Omental fat pad (tissue), 4 donors: ENCODE data around the gene NT5C2. TPM values are rescaled to one million over a fixed set of nuclear protein-coding genes. Genes with fewer than 3 reads are reported as not detected.

Experiments
- ATAC-seq: fragments of 150-250 bp; one replicate; pipeline ENCODE4 v1.9.1; 2016; ENCODE audit warnings: mild to moderate bottlenecking, moderate library complexity; ENCODE audit not compliant: low FRiP score
- DNase-seq: peaks from one replicate; pipeline ENCODE4 v3.0.0-alpha.2; 2019; ENCODE audit warnings: low spot score
- total RNA-seq, 4 donors: library from RNA; depleted of rRNA; stranded (reverse); fragments of >200 nt; gene quantifications; one replicate each; pipeline ENCODE4 v1.1.0, GENCODE V29; 2016
- TF ChIP-seq, protein P1 (sequence below), 3 donors: fragments of 450-650 bp; IDR thresholded peaks; one replicate each; pipeline ENCODE4 v1.5.1; 2016 to 2017; ENCODE audit warnings: antibody characterized with exemption in 3 of 3, mild to moderate bottlenecking in 3 of 3, moderate library complexity in 2 of 3

NT5C2 gene
- total RNA-seq, 4 donors from 2014 or later, result 46.9 to 94.6 (median 62.8) TPM

DNA sequence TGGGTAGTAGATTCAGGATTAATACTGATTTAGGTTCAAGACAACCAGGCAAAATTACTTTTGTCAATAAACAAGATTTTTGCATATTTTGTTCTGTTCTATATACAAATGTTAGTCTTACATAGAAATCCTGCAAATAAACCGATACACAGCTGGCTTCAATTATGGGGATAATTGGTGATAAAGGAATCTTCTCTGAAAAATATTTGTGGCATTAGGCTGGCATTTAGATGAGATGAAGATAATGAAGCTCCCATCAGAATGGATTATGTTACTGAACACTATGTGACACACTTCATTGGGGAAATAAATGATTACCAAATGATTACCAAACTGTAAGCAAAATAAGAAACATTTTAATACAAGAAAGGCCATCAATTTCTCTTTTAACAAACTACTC, 65.8 kb downstream of the NT5C2 start:
- TF ChIP-seq, protein P1, sequence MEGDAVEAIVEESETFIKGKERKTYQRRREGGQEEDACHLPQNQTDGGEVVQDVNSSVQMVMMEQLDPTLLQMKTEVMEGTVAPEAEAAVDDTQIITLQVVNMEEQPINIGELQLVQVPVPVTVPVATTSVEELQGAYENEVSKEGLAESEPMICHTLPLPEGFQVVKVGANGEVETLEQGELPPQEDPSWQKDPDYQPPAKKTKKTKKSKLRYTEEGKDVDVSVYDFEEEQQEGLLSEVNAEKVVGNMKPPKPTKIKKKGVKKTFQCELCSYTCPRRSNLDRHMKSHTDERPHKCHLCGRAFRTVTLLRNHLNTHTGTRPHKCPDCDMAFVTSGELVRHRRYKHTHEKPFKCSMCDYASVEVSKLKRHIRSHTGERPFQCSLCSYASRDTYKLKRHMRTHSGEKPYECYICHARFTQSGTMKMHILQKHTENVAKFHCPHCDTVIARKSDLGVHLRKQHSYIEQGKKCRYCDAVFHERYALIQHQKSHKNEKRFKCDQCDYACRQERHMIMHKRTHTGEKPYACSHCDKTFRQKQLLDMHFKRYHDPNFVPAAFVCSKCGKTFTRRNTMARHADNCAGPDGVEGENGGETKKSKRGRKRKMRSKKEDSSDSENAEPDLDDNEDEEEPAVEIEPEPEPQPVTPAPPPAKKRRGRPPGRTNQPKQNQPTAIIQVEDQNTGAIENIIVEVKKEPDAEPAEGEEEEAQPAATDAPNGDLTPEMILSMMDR (IDR thresholded peaks at IDR 0.05), result no peak
- ATAC-seq, result no peak
- no peak for DNase-seq

DNA sequence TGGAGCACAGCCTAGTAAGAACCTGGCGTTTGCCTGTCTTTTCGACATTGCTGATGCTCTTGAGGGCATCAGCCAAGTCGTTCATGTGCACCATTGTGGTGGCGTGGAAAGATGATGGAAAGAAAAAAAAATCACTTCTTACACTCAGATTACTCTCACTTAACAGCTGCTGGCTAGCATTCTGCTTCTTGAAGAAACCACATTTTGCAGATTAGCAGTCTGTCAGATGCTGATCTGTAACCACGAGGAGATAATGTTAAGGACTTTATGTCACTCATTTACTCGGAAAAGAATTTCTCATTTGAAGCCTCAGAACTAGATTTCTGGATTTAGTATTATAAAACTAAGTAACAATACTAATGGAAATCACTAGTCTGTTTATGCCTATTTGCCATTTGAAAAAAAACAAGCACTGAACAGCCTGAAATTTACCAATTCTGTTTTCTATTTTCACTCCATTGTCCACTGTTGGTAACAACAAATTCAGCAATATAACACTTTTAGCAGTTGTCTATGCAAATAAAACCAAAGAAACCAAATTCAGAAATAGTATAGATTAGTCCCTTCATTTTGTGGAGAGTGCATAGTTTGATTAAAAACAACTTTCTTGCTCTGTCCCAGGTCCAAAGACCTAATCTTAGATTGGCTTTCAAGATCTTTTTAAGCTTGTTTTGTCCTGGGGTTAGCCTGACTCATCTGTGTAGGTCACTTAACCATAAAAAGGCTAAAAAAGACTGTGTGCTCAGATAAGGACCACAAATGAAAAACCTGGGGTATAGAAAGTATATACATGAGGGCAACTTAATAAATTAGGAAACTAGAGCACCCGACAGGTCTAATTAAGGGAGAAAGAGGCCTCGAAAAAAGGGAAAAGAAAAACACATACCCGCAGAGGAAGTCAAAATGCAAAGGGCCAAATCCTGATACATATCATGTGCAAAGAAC, 67.5 kb downstream of the NT5C2 start:
- TF ChIP-seq, protein P1 (IDR thresholded peaks at IDR 0.05), result no peak
- no peak for DNase-seq
- ATAC-seq, result no peak

DNA sequence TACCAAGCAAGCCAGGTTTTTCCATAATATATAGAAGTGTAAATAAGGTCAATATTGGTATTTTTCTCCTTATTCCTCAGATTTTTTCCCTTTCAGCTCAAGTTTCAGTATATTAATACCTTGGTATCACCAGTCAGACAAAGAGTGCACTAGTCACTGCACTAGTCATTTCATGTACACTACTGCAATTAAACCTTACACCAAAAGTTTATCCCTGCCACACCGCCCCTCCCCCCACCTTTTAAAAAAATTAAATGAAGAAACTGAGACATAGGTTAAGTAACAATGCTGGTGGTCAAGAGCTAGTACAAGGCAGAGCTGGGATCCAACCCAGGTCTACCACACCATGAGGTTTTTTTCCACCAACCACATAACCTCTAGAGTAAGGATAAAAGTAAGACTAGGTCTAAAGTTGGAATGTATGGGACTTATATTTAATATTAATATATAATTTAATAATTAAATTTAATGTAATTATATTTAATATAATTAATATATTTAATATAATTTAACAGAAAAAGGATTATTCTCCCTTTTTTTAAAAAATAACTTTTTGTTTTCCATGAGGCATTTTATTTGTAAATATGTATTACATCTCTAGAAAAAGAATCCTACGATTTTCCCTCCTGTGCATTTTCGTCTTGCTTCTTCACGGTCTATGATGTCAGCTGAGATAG, 68.5 kb downstream of the NT5C2 start:
- no peak for ATAC-seq
- TF ChIP-seq, protein P1 (IDR thresholded peaks at IDR 0.05), result no peak

DNA sequence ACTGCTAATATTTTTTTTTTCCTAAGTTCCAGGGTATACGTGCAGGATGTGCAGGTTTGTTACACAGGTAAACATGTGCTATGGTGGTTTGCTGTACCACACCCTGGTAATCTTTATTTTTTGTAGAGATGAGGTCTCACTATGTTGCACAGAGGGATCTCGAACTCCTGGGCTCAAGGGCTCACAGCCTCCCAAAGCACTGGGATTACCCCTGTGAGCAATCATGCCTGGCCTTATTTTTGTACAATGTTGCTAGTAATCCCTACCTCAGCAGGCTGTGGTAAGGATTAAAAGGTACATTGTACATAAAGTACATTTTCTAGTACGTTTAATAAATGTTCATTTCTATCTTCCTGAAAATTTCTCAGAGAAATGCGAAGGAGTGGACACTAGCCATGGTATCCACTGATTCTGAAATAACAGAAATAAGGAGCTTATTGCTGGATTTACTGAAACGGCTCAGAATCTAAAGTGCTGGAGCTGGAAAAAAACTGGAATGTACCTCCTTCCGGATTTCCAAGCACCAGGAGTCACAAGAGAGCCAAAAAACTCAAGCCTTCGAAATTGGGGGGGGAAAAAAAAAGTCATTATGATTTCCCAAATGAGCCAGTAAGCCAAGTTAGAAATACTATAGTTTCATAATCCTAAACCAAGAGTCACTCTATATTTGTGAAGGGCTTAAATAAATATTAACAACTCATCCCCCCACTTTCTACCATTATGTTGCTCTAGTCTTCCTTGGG, 69.6 kb downstream of the NT5C2 start:
- DNase-seq (no peak), ATAC-seq (no peak)
- TF ChIP-seq, protein P1 (IDR thresholded peaks at IDR 0.05), result no peak

More for the DNA sequence above, 68.5 kb downstream of the NT5C2 start:
- DNase-seq, result no peak

DNA sequence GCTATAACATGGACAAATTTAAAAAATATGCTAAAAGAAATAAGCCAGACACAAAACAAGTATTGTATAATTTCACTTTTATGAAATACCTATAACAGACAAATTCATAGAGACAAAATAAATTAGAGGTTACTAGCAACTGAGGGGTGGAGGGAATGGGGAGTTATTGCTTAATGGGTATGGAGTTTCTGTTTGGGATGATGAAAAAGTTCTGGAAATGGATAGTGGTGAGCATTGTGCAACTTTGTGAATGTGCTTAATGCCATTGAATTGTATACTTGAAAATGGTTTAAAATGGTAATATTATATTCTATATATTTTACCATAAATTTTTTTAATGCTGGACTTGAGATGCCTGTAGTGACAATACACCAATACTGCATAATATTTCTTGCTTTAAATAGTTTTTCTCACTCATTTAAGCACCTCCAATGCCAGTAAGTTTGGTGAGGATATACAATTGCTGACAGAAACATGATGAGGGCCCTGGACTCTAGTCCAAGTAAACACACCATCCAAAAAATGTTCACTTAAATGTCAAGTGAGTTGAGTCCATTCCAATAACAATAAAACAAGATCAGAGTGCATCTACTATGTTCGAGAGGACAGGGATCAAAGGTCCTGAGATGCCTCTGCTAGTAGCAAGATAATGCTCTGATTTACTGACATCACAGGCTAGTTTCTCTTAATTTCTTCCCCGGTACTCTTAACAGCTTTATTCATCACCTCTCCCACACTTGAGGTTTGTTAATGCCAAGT, 71.9 kb downstream of the NT5C2 start:
- DNase-seq, result no peak
- peak; percentile 60 for ATAC-seq
- TF ChIP-seq, protein P1 (IDR thresholded peaks at IDR 0.05), result no peak

DNA sequence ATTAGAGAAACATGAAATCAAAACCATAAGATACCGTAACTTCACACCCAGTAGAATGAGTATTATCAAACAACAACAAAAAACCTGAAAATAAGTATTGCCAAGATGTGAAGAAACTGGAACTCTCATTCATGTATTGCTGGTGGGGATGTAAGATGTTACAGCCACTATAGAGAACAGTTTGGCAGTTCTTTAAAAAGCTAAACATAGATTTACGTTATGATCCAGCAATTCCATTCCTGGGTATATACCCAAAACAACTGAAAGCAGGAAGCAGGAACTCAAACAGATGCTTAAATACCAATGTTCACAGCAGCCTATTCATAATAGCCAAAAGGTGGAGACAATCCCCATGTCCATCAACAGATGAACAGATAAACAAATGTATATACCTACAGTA, 72.5 kb downstream of the NT5C2 start:
- TF ChIP-seq, protein P1 (IDR thresholded peaks at IDR 0.05), result no peak
- ATAC-seq, result no peak

More for the DNA sequence above, 72.5 kb downstream of the NT5C2 start:
- DNase-seq, result no peak
